Measurements from ENCODE around the gene CACNA2D3. TPM values are rescaled to one million over a fixed set of nuclear protein-coding genes. Genes with fewer than 3 reads are reported as not detected.

The CACNA2D3 gene
- total RNA-seq, 1 experiment from 2014 or later: 0.59 TPM

DNA sequence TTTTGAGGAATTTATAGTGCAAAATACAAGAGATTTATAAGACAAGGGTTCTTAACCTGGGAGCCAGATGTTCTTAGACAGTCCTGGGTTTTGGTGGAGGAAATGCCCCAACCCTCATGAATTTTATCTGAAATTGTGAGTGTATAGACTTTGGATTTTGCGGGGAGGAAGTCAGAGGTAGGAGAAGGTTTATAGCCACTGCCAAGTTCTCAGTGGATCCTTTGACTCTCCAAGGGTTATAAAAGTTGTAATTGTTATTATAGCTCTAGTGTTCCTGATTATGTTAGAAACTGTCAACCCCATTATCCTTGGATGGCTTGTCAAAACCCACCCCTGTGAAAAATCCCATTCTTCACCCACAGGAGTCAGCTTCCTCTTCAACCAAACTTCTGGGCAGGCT is 621.9 kb downstream of the CACNA2D3 start:
- Histone ChIP-seq H3K27ac (no peak overlapping the region), H3K36me3 (ENCODE audit: low read depth) (no peaks in the 10 kb centered on the region), H3K4me3 (no peak overlapping the region), H2AFZ (no peak overlapping the region), H3K9me2 (ENCODE audit: insufficient read depth) (no peaks in the 10 kb centered on the region), H3F3A (ENCODE audit: insufficient read depth, low read depth) (no peaks in the 10 kb centered on the region), H3K27me3 (ENCODE audit: insufficient read depth, low read depth) (no peaks in the 10 kb centered on the region), H3K4me1 (replicated peaks; ENCODE audit: insufficient read depth) (no peaks in the 10 kb centered on the region), H3K9me3 (ENCODE audit: insufficient read depth, low read depth) (no peaks in the 10 kb centered on the region), H3K4me2 (no peak overlapping the region), H3K79me2 (ENCODE audit: low read depth) (no peaks in the 10 kb centered on the region), H4K20me1 (ENCODE audit: insufficient read depth) (no peaks in the 10 kb centered on the region; the same call in 1 of the 2 replicates)
- ChIA-PET CTCF (no interaction called here), POLR2A (ENCODE audit: unreplicated experiment) (no interaction called here)
- TF ChIP-seq EZH2 (IDR thresholded peaks at IDR 0.05; ENCODE audit: low read depth): no peak
- TF ChIP-seq, protein P1, sequence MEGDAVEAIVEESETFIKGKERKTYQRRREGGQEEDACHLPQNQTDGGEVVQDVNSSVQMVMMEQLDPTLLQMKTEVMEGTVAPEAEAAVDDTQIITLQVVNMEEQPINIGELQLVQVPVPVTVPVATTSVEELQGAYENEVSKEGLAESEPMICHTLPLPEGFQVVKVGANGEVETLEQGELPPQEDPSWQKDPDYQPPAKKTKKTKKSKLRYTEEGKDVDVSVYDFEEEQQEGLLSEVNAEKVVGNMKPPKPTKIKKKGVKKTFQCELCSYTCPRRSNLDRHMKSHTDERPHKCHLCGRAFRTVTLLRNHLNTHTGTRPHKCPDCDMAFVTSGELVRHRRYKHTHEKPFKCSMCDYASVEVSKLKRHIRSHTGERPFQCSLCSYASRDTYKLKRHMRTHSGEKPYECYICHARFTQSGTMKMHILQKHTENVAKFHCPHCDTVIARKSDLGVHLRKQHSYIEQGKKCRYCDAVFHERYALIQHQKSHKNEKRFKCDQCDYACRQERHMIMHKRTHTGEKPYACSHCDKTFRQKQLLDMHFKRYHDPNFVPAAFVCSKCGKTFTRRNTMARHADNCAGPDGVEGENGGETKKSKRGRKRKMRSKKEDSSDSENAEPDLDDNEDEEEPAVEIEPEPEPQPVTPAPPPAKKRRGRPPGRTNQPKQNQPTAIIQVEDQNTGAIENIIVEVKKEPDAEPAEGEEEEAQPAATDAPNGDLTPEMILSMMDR (conservative IDR thresholded peaks at IDR 0.05): no peak
- intact Hi-C loops (cut with micrococcal nuclease; ENCODE audit: unreplicated experiment): no loop called here
- no peak for DNase-seq
- BruUV-seq (replicated peaks): no TSS peak

DNA sequence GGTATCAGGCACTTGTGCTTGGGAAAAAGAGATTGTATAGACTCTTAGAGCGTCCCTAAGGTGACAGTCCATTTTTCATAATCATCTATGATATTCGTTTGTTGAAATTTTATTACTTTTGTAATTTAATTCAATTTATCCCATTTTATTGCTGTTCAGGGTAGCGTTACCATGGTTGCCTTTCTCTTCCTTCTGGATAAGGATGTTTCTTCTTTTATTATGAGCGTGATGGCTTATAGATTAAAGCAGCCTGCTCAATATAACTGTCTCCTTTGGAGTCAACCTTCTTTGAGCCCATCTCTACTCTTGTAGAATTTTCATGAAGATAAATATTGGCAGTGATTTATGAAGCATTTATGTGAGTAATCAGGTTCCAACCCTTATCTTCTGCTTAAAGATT is 623.5 kb downstream of the CACNA2D3 start:
- H3K4me2 ChIP-seq: no peak overlapping the region
- no peaks in the 10 kb centered on the region for H3K79me2 ChIP-seq (ENCODE audit: low read depth)
- no peaks in the 10 kb centered on the region for H3K9me3 ChIP-seq (ENCODE audit: insufficient read depth, low read depth)
- intact Hi-C loops (cut with micrococcal nuclease; ENCODE audit: unreplicated experiment): no loop called here
- no peak overlapping the region for H3K27ac ChIP-seq
- H2AFZ ChIP-seq: no peak overlapping the region
- no peaks in the 10 kb centered on the region for H3K9me2 ChIP-seq (ENCODE audit: insufficient read depth)
- H3K4me3 ChIP-seq: no peak overlapping the region
- POLR2A ChIA-PET (ENCODE audit: unreplicated experiment): no interaction called here
- no peaks in the 10 kb centered on the region for H3F3A ChIP-seq (ENCODE audit: insufficient read depth, low read depth)
- no peaks in the 10 kb centered on the region; the same call in 1 of the 2 replicates for H4K20me1 ChIP-seq (ENCODE audit: insufficient read depth)
- CTCF ChIA-PET: no interaction called here
- DNase-seq: no peak
- no peaks in the 10 kb centered on the region for H3K36me3 ChIP-seq (ENCODE audit: low read depth)
- TF ChIP-seq EZH2 (IDR thresholded peaks at IDR 0.05; ENCODE audit: low read depth): no peak
- TF ChIP-seq, protein P1 (conservative IDR thresholded peaks at IDR 0.05): no peak
- H3K4me1 ChIP-seq (replicated peaks; ENCODE audit: insufficient read depth): no peaks in the 10 kb centered on the region
- BruUV-seq (replicated peaks): no TSS peak
- no peaks in the 10 kb centered on the region for H3K27me3 ChIP-seq (ENCODE audit: insufficient read depth, low read depth)

DNA sequence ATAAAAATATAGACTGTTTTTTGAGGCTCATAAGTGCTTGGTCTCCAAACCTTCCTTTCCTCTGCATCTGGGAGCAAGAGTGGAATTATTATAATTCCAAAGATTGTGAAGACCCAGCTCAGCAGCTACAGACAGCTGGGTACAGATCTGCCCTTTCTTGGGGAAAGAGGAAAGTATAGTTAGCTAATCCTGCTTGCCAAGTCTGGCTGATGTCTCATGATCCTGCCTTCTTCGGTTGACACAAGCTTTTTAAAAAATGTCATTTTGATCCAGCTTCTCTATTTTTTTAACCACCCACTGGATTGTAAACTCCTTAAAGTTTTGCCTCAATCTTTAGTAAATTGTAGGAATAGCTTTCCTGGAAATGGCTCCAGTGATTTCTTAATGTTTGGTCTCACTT is 624.4 kb downstream of the CACNA2D3 start:
- Histone ChIP-seq H3K4me2 (no peak overlapping the region), H3K79me2 (ENCODE audit: low read depth) (no peaks in the 10 kb centered on the region), H3K27me3 (ENCODE audit: insufficient read depth, low read depth) (no peaks in the 10 kb centered on the region), H3K4me3 (no peak overlapping the region), H4K20me1 (ENCODE audit: insufficient read depth) (no peaks in the 10 kb centered on the region; the same call in 1 of the 2 replicates), H3K9me2 (ENCODE audit: insufficient read depth) (no peaks in the 10 kb centered on the region), H3K4me1 (replicated peaks; ENCODE audit: insufficient read depth) (no peaks in the 10 kb centered on the region), H2AFZ (no peak overlapping the region), H3K27ac (no peak overlapping the region), H3K9me3 (ENCODE audit: insufficient read depth, low read depth) (no peaks in the 10 kb centered on the region), H3F3A (ENCODE audit: insufficient read depth, low read depth) (no peaks in the 10 kb centered on the region), H3K36me3 (ENCODE audit: low read depth) (no peaks in the 10 kb centered on the region)
- POLR2A ChIA-PET (ENCODE audit: unreplicated experiment): no interaction called here
- no TSS peak for BruUV-seq (replicated peaks)
- CTCF ChIA-PET: no interaction called here
- no peak for TF ChIP-seq EZH2 (IDR thresholded peaks at IDR 0.05; ENCODE audit: low read depth)
- TF ChIP-seq, protein P1 (conservative IDR thresholded peaks at IDR 0.05): no peak
- DNase-seq: no peak
- intact Hi-C loops (cut with micrococcal nuclease; ENCODE audit: unreplicated experiment): no loop called here

Measured in PC-9 (cell line).